DND-41 (cell line): ENCODE measurements around the gene TMEM255B.
"Not testable (repeated sequence)": the region's sequence is repeated elsewhere in the genome, so short reads cannot be mapped to it uniquely, and the experiment has no call there.

Experiments
- ATAC-seq: fragments of 200-7000 bp; cut with Tn5 transposase; 3 replicates; pipeline ENCODE4 v1.9.1; 2021; ENCODE audit warnings: low read depth; ENCODE audit not compliant: insufficient read depth
- DNase-seq: peaks from one replicate; pipeline ENCODE4 v3.0.0-alpha.2; 2020
- H2AFZ ChIP-seq: 2 replicates; pipeline ENCODE4 v1.6.0; 2012; ENCODE audit warnings: low read depth, low read length
- H3K27ac ChIP-seq: 2 replicates; pipeline ENCODE4 v1.5.1; 2012; ENCODE audit warnings: low read length, inconsistent platforms
- H3K27me3 ChIP-seq: fragments of 200-600 bp; sonication (generic); 2 replicates; pipeline ENCODE4 v1.6.0; 2012; ENCODE audit warnings: low read length, mild to moderate bottlenecking, inconsistent platforms; ENCODE audit not compliant: insufficient read depth, poor library complexity
- H3K36me3 ChIP-seq: 2 replicates; pipeline ENCODE4 v1.5.1; 2012; ENCODE audit warnings: low read length, inconsistent platforms; ENCODE audit not compliant: insufficient read depth
- H3K4me1 ChIP-seq: 2 replicates; pipeline ENCODE4 v1.5.1; 2012; ENCODE audit warnings: mild to moderate bottlenecking, low read length; ENCODE audit not compliant: insufficient read depth
- H3K4me2 ChIP-seq: 2 replicates; pipeline ENCODE4 v1.6.0; 2012; ENCODE audit warnings: mild to moderate bottlenecking, moderate library complexity, low read length, inconsistent platforms; ENCODE audit not compliant: insufficient read depth
- H3K4me3 ChIP-seq, 2 experiments: fragments of 200-600 bp in 1 of 2; shearing (Covaris generic) in 1 of 2; 2 replicates each; pipeline ENCODE4 v1.5.1; 2012 to 2016; ENCODE audit warnings: inconsistent platforms in 2 of 2, low read length in 2 of 2, mild to moderate bottlenecking in 2 of 2, low read depth in 1 of 2, moderate library complexity in 1 of 2
- H3K79me2 ChIP-seq: 2 replicates; pipeline ENCODE4 v1.6.0; 2012; ENCODE audit warnings: low read length, inconsistent platforms; ENCODE audit not compliant: insufficient read depth
- H3K9ac ChIP-seq: 2 replicates; pipeline ENCODE4 v1.6.0; 2012; ENCODE audit warnings: low read depth, mild to moderate bottlenecking, inconsistent platforms, low read length, moderate library complexity
- H3K9me3 ChIP-seq: 2 replicates; pipeline ENCODE4 v1.5.1; 2012; ENCODE audit warnings: low read length, moderate library complexity, mild to moderate bottlenecking, inconsistent platforms; ENCODE audit not compliant: insufficient read depth, severe bottlenecking
- H4K20me1 ChIP-seq: 2 replicates; pipeline ENCODE4 v1.6.0; 2012; ENCODE audit warnings: low read length; ENCODE audit not compliant: insufficient read depth
- CTCF ChIP-seq: IDR thresholded peaks from 2 replicates; pipeline ENCODE4 v1.5.1; 2012; ENCODE audit warnings: borderline replicate concordance, low read length, moderate library complexity, mild to moderate bottlenecking; ENCODE audit not compliant: poor library complexity, severe bottlenecking; ENCODE audit errors: extremely low read depth
- EZH2 ChIP-seq: IDR thresholded peaks from 3 replicates; pipeline ENCODE4 v1.6.1; 2012; ENCODE audit warnings: borderline replicate concordance, low read depth, mild to moderate bottlenecking, moderate library complexity, low read length, inconsistent platforms; ENCODE audit not compliant: severe bottlenecking

The TMEM255B gene

GRCh38 chr13:113787694-113788093 is 28.7 kb downstream of the TMEM255B start:
- Histone ChIP-seq H3K4me3 (no peak overlapping the region), H3K9me3 (no peaks in the 10 kb centered on the region), H3K9ac (no peak overlapping the region), H4K20me1 (0 out of 2 replicates have a peak, but pooled peaks cover 10% of the 10 kb centered on the region), H3K4me1 (0 out of 2 replicates have a peak, but pooled peaks cover 3% of the 10 kb centered on the region), H3K4me2 (no peak overlapping the region), H3K79me2 (no peaks in the 10 kb centered on the region), H2AFZ (no peak overlapping the region), H3K27ac (no peak overlapping the region), H3K36me3 (no peaks in the 10 kb centered on the region), H3K27me3 (peaks cover 3% of the 10 kb centered on the region)
- DNase-seq: no peak
- ATAC-seq: no peak
- TF ChIP-seq CTCF: no peak
- TF ChIP-seq EZH2: no peak

GRCh38 chr13:113788413-113789135 is 29.5 kb downstream of the TMEM255B start:
- TF ChIP-seq CTCF: no peak
- no peak for TF ChIP-seq EZH2
- H3K79me2 ChIP-seq: no peaks in the 10 kb centered on the region
- H3K9me3 ChIP-seq: no peaks in the 10 kb centered on the region
- H3K36me3 ChIP-seq: no peaks in the 10 kb centered on the region
- H3K27me3 ChIP-seq: no peaks in the 10 kb centered on the region
- no peak overlapping the region for H3K27ac ChIP-seq
- H4K20me1 ChIP-seq: 0 out of 2 replicates have a peak, but pooled peaks cover 10% of the 10 kb centered on the region
- DNase-seq (no peak), ATAC-seq (no peak)
- H3K4me3 ChIP-seq: no peak overlapping the region
- H2AFZ ChIP-seq: no peak overlapping the region
- no peak overlapping the region for H3K4me2 ChIP-seq
- H3K4me1 ChIP-seq: 0 out of 2 replicates have a peak, but pooled peaks cover 3% of the 10 kb centered on the region
- no peak overlapping the region for H3K9ac ChIP-seq

GRCh38 chr13:113789167-113789566 is 30.1 kb downstream of the TMEM255B start:
- Histone ChIP-seq H2AFZ (no peak overlapping the region), H3K27ac (no peak overlapping the region), H4K20me1 (0 out of 2 replicates have a peak, but pooled peaks cover 10% of the 10 kb centered on the region), H3K79me2 (no peaks in the 10 kb centered on the region), H3K9ac (no peak overlapping the region), H3K27me3 (no peaks in the 10 kb centered on the region), H3K4me1 (0 out of 2 replicates have a peak, but pooled peaks cover 3% of the 10 kb centered on the region), H3K36me3 (no peaks in the 10 kb centered on the region), H3K9me3 (no peaks in the 10 kb centered on the region), H3K4me2 (no peak overlapping the region), H3K4me3 (no peak overlapping the region)
- TF ChIP-seq CTCF: no peak
- TF ChIP-seq EZH2: no peak
- no peak for ATAC-seq
- DNase-seq: no peak

- not testable (repeated sequence) for ATAC-seq, H3K4me3 ChIP-seq, H3K4me1 ChIP-seq, H3K27me3 ChIP-seq, H3K9ac ChIP-seq, H3K79me2 ChIP-seq, H2AFZ ChIP-seq, H4K20me1 ChIP-seq, DNase-seq, H3K4me2 ChIP-seq, H3K27ac ChIP-seq, H3K36me3 ChIP-seq, H3K9me3 ChIP-seq
Observed at GRCh38 chr13:113789931-113790330, 30.9 kb downstream of the TMEM255B start.
